PC-9 (cell line): ENCODE results near the gene KAT6B. TPM values are rescaled to one million over a fixed set of nuclear protein-coding genes. Genes with fewer than 3 reads are reported as not detected.

Experiments used
- BruUV-seq: library from RNA; stranded (reverse); fragments of 400-500 nt; replicated peaks from 2 replicates; lab custom pipeline; 2021; lab: Mats Ljungman, UMichigan
- CTCF ChIA-PET: fragments of 300-600 bp; sonication (Branson Sonifier 250); formaldehyde crosslinking; loops from one replicate; lab custom pipeline; 2022; ENCODE audit warnings: antibody characterized with exemption; lab: Charles Lee
- POLR2A ChIA-PET: fragments of 300-600 bp; sonication (Branson Sonifier 250); formaldehyde crosslinking; loops from one replicate; lab custom pipeline; 2022; ENCODE audit warnings: antibody characterized with exemption; ENCODE audit not compliant: unreplicated experiment; lab: Charles Lee
- DNase-seq, 2 experiments: peaks; one replicate each; pipeline versions ENCODE4 v3.0.0 to v3.0.0-alpha.2; 2015 to 2022; ENCODE audit warnings: mixed read lengths in 1 of 2
- H2AFZ ChIP-seq: fragments of 200-600 bp; sonication (generic); 2 replicates; pipeline ENCODE4 v1.8.1; 2017; ENCODE audit warnings: antibody characterized with exemption
- H3F3A ChIP-seq: fragments of 200-600 bp; sonication (generic); 2 replicates; pipeline ENCODE4 v1.8.1; 2017; ENCODE audit warnings: antibody characterized with exemption, mild to moderate bottlenecking, low read depth; ENCODE audit not compliant: insufficient read depth
- H3K27ac ChIP-seq: fragments of 200-600 bp; sonication (generic); 2 replicates; pipeline ENCODE4 v1.6.1; 2016; ENCODE audit warnings: mixed run types
- H3K27me3 ChIP-seq: fragments of 200-600 bp; sonication (generic); 2 replicates; pipeline ENCODE4 v1.6.1; 2016; ENCODE audit warnings: low read depth, mixed run types; ENCODE audit not compliant: insufficient read depth
- H3K36me3 ChIP-seq: fragments of 200-600 bp; sonication (generic); 2 replicates; pipeline ENCODE4 v1.6.1; 2016; ENCODE audit warnings: low read depth, mixed run types
- H3K4me1 ChIP-seq: fragments of 200-600 bp; sonication (generic); replicated peaks from 2 replicates; pipeline ENCODE4 v1.6.1; 2016; ENCODE audit warnings: mixed run types; ENCODE audit not compliant: insufficient read depth
- H3K4me2 ChIP-seq: fragments of 200-600 bp; sonication (generic); 2 replicates; pipeline ENCODE4 v1.6.1; 2017; ENCODE audit warnings: mixed run types
- H3K4me3 ChIP-seq: fragments of 200-600 bp; sonication (generic); 2 replicates; pipeline ENCODE4 v1.6.1; 2016; ENCODE audit warnings: mixed run types
- H3K79me2 ChIP-seq: fragments of 200-600 bp; sonication (generic); 2 replicates; pipeline ENCODE4 v1.6.1; 2017; ENCODE audit warnings: low read depth, mixed run types
- H3K9me2 ChIP-seq: fragments of 200-600 bp; sonication (generic); 2 replicates; pipeline ENCODE4 v1.8.1; 2017; ENCODE audit warnings: mild to moderate bottlenecking; ENCODE audit not compliant: insufficient read depth
- H3K9me3 ChIP-seq: fragments of 200-600 bp; sonication (generic); 2 replicates; pipeline ENCODE4 v1.8.1; 2016; ENCODE audit warnings: low read depth; ENCODE audit not compliant: insufficient read depth
- H4K20me1 ChIP-seq: fragments of 200-600 bp; sonication (generic); 2 replicates; pipeline ENCODE4 v1.8.1; 2017; ENCODE audit not compliant: insufficient read depth
- CTCF ChIP-seq: fragments of 200-600 bp; sonication (generic); conservative IDR thresholded peaks from 2 replicates; pipeline ENCODE4 v1.6.1; 2017; ENCODE audit warnings: mixed run types, antibody characterized with exemption, mild to moderate bottlenecking, moderate library complexity
- EZH2 ChIP-seq: fragments of 200-600 bp; sonication (generic); IDR thresholded peaks from 2 replicates; pipeline ENCODE4 v1.8.0; 2017; ENCODE audit warnings: antibody characterized with exemption, low read depth
- intact Hi-C: fragments of 100-400 bp; cut with micrococcal nuclease; formaldehyde crosslinking; loops from one replicate; pipeline ENCODE4 v1.10.0; 2022; ENCODE audit not compliant: unreplicated experiment
- total RNA-seq: library from RNA; stranded (reverse); gene quantifications from 2 replicates; pipeline ENCODE4 v1.2.3, GENCODE V29; 2021

KAT6B gene
- total RNA-seq, 1 experiment from 2014 or later: 30.9 TPM

- no peak for TF ChIP-seq CTCF
- TF ChIP-seq EZH2: no peak
- peaks cover 18% of the 10 kb centered on the region for H3K4me1 ChIP-seq
- peaks cover 22% of the 10 kb centered on the region; the same call in 1 of the 2 replicates for H3F3A ChIP-seq
- H4K20me1 ChIP-seq: peaks cover 2% of the 10 kb centered on the region; the same call in 1 of the 2 replicates
- no peaks in the 10 kb centered on the region for H3K9me3 ChIP-seq
- H3K36me3 ChIP-seq: no peaks in the 10 kb centered on the region
- no peak overlapping the region for H3K4me3 ChIP-seq
- no peak for DNase-seq
- no peaks in the 10 kb centered on the region for H3K9me2 ChIP-seq
- H3K79me2 ChIP-seq: peaks cover 7% of the 10 kb centered on the region
- ChIA-PET CTCF (no interaction called here), POLR2A (interaction anchor here (0.6 kb wide), 1 partner anchor 946 kb away, joined by 3 read pairs; no protein-coding TSS in a partner anchor)
- intact Hi-C loops: loop anchor here (10.0 kb wide), 1 partner anchor 558 kb away; no protein-coding TSS in a partner anchor
- H2AFZ ChIP-seq: no peak overlapping the region
- no peak overlapping the region for H3K27ac ChIP-seq
- 0 out of 2 replicates have a peak overlapping the region, but pooled peaks have one; percentile 8 for H3K4me2 ChIP-seq
- no peaks in the 10 kb centered on the region for H3K27me3 ChIP-seq
- BruUV-seq: no TSS peak
Observed at GRCh38 chr10:74822521-74823089, 3.8 kb upstream of the KAT6B start.

GRCh38 chr10:74823791-74824183 lies 2.6 kb upstream of the KAT6B start:
- H3K36me3 ChIP-seq: no peaks in the 10 kb centered on the region
- H4K20me1 ChIP-seq: peaks cover 6% of the 10 kb centered on the region; the same call in 1 of the 2 replicates
- H3K9me3 ChIP-seq: no peaks in the 10 kb centered on the region
- H3K4me2 ChIP-seq: no peak overlapping the region
- no peak for DNase-seq
- no peak overlapping the region for H2AFZ ChIP-seq
- intact Hi-C loops: loop anchor here (10.0 kb wide), 1 partner anchor 559 kb away; no protein-coding TSS in a partner anchor
- TF ChIP-seq CTCF (no peak), EZH2 (no peak)
- POLR2A ChIA-PET: no interaction called here
- no peaks in the 10 kb centered on the region for H3K9me2 ChIP-seq
- BruUV-seq: no TSS peak
- H3K27me3 ChIP-seq: no peaks in the 10 kb centered on the region
- H3K4me3 ChIP-seq: no peak overlapping the region
- H3K79me2 ChIP-seq: peaks cover 19% of the 10 kb centered on the region
- H3K4me1 ChIP-seq: peaks cover 22% of the 10 kb centered on the region
- CTCF ChIA-PET: no interaction called here
- no peak overlapping the region for H3K27ac ChIP-seq
- H3F3A ChIP-seq: peaks cover 27% of the 10 kb centered on the region; the same call in 1 of the 2 replicates

- ChIA-PET CTCF (interaction anchor here (0.6 kb wide), 1 partner anchor 63 kb away, joined by 4 read pairs; no protein-coding TSS in a partner anchor), POLR2A (no interaction called here)
- Histone ChIP-seq H3K4me3 (peak overlapping the region; percentile 85), H3K27ac (no peak overlapping the region), H3K9me3 (no peaks in the 10 kb centered on the region), H4K20me1 (peaks cover 6% of the 10 kb centered on the region; the same call in 1 of the 2 replicates), H3K79me2 (peaks cover 24% of the 10 kb centered on the region), H3K9me2 (no peaks in the 10 kb centered on the region), H3F3A (peaks cover 27% of the 10 kb centered on the region; the same call in 1 of the 2 replicates), H3K36me3 (no peaks in the 10 kb centered on the region), H3K4me2 (peak overlapping the region; percentile 93), H3K27me3 (no peaks in the 10 kb centered on the region), H2AFZ (peak overlapping the region; percentile 94), H3K4me1 (peaks cover 22% of the 10 kb centered on the region)
- DNase-seq: no peak
- no peak for TF ChIP-seq EZH2
- no peak for TF ChIP-seq CTCF
- intact Hi-C loops: loop anchor here (10.0 kb wide), 1 partner anchor 560 kb away; no protein-coding TSS in a partner anchor
- TSS peak; percentile 30 for BruUV-seq
Observed at GRCh38 chr10:74824184-74824899, 2.1 kb upstream of the KAT6B start.
